Kidney epithelial cell (primary cell): ENCODE results near the gene DCN. TPM values are rescaled to one million over a fixed set of nuclear protein-coding genes. Genes with fewer than 3 reads are reported as not detected.

ENCODE experiments used
- DNase-seq: peaks from one replicate; pipeline ENCODE4 v3.0.0-alpha.2; 2010; ENCODE audit warnings: low read depth
- H3K27me3 ChIP-seq: 2 replicates; pipeline ENCODE4 v1.6.0; 2011; ENCODE audit warnings: low read length; ENCODE audit not compliant: control insufficient read depth, insufficient read depth
- H3K36me3 ChIP-seq: 2 replicates; pipeline ENCODE4 v1.5.1; 2011; ENCODE audit warnings: low read length; ENCODE audit not compliant: control insufficient read depth, insufficient read depth
- H3K4me3 ChIP-seq: 2 replicates; pipeline ENCODE4 v1.5.1; 2011; ENCODE audit warnings: low read depth, mild to moderate bottlenecking, control low read depth, low read length
- total RNA-seq: library from RNA; depleted of rRNA; stranded (reverse); fragments of >200 nt; gene quantifications from 2 replicates; pipeline ENCODE4 v1.2.3, GENCODE V29; 2015
- TF ChIP-seq, protein P1 (sequence below): IDR thresholded peaks from 2 replicates; pipeline ENCODE4 v1.5.1; 2011; ENCODE audit warnings: mild to moderate bottlenecking, moderate library complexity, low read length, control low read depth, inconsistent platforms; ENCODE audit not compliant: insufficient read depth, poor library complexity, severe bottlenecking

DCN gene
- total RNA-seq, 1 donor from 2014 or later, result 3.1 TPM

DNA sequence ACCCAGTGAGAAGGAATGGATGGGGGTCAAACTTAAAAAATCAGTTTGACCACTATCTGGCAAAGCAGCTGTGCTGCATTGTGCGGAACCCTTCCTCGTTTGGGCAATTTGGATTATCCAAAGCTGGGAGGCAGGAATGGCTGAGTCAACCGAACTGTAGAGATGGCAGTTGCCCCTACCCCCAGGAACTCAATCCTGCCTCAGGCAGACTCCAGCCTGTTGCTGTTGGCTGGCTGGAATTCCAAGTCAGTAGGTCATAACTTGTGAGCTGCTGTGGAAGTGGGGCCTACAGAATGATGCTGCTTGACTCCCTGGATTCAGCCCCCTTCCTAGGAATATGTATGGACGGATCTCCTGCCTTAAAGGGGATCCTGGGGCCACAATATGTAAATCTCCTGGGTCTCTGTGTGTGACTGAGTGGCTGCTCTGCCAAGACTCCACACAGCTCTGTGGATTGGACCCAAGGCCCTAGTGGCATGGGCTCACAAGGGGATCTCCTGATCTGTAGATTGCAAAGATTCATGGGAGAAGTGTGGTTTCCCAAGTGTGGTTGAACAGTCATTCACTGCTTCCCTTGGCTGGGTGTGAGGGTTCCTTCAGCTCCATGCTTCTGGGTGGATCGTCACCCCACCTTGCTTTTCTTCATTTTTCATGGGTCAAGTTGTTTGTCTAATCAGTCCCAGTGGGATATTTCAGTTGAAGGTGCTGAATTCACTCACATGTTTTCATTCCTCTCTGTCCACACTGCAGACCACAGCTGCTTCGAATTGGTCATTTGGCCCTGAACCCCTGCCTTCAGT is 90.5 kb downstream of the DCN start:
- no peak for DNase-seq
- TF ChIP-seq, protein P1, sequence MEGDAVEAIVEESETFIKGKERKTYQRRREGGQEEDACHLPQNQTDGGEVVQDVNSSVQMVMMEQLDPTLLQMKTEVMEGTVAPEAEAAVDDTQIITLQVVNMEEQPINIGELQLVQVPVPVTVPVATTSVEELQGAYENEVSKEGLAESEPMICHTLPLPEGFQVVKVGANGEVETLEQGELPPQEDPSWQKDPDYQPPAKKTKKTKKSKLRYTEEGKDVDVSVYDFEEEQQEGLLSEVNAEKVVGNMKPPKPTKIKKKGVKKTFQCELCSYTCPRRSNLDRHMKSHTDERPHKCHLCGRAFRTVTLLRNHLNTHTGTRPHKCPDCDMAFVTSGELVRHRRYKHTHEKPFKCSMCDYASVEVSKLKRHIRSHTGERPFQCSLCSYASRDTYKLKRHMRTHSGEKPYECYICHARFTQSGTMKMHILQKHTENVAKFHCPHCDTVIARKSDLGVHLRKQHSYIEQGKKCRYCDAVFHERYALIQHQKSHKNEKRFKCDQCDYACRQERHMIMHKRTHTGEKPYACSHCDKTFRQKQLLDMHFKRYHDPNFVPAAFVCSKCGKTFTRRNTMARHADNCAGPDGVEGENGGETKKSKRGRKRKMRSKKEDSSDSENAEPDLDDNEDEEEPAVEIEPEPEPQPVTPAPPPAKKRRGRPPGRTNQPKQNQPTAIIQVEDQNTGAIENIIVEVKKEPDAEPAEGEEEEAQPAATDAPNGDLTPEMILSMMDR, result no peak
- Histone ChIP-seq H3K27me3 (no peaks in the 10 kb centered on the region), H3K4me3 (no peak overlapping the region), H3K36me3 (no peaks in the 10 kb centered on the region)

Other genes starting within 250 kb of the DCN start
- not detected in 2 replicates for gene CCER1, start 227.6 kb downstream of the DCN start, total RNA-seq
- gene EPYC, start 177.8 kb downstream of the DCN start, total RNA-seq, result not detected in 2 replicates
- not detected in 2 replicates for gene KERA, start 124.8 kb downstream of the DCN start, total RNA-seq
- 0.67 and 1.5 TPM in 2 replicates for gene LUM, start 71.3 kb downstream of the DCN start, total RNA-seq